Immature natural killer cell (primary cell): ENCODE results near the gene CDKAL1. TPM values are rescaled to one million over a fixed set of nuclear protein-coding genes. Genes with fewer than 3 reads are reported as not detected.

ENCODE experiments used
- DNase-seq, 3 donors: peaks; one replicate each; pipeline ENCODE4 v3.0.0; 2022; ENCODE audit warnings: mixed read lengths in 1 of 3
- H3K27ac Mint-ChIP-seq, 6 donors: one replicate each; pipeline ENCODE4 v1.8.0; 2020; ENCODE audit warnings: mixed read lengths in 6 of 6, mild to moderate bottlenecking in 5 of 6, inconsistent platforms in 4 of 6, moderate library complexity in 3 of 6
- H3K27me3 Mint-ChIP-seq, 3 donors: one replicate each; pipeline ENCODE4 v1.8.0; 2020 to 2021; ENCODE audit warnings: low read depth in 3 of 3, mild to moderate bottlenecking in 3 of 3, mixed read lengths in 3 of 3, moderate library complexity in 3 of 3, inconsistent platforms in 1 of 3
- H3K36me3 Mint-ChIP-seq, 3 donors: one replicate each; pipeline ENCODE4 v1.8.0; 2020; ENCODE audit warnings: mixed read lengths in 3 of 3, inconsistent platforms in 2 of 3, mild to moderate bottlenecking in 2 of 3
- H3K4me1 Mint-ChIP-seq, 2 donors: one replicate each; pipeline ENCODE4 v1.8.0; 2020; ENCODE audit warnings: inconsistent platforms in 2 of 2, mild to moderate bottlenecking in 2 of 2, mixed read lengths in 2 of 2, moderate library complexity in 1 of 2
- H3K4me3 Mint-ChIP-seq, 5 donors: one replicate each; pipeline ENCODE4 v1.8.0; 2020; ENCODE audit warnings: mild to moderate bottlenecking in 5 of 5, mixed read lengths in 5 of 5, inconsistent platforms in 3 of 5, moderate library complexity in 3 of 5
- H3K9me3 Mint-ChIP-seq, 6 donors: one replicate each; pipeline ENCODE4 v1.8.0; 2020; ENCODE audit warnings: mild to moderate bottlenecking in 6 of 6, mixed read lengths in 6 of 6, inconsistent platforms in 4 of 6, moderate library complexity in 3 of 6
- polyA plus RNA-seq, 3 donors: library from polyadenylated mRNA; unstranded; fragments of 300-500 nt; fragmentation: Illumina TruSeq; gene quantifications; one replicate each; pipeline ENCODE4 v1.2.3, GENCODE V29; 2021

The CDKAL1 gene
- polyA plus RNA-seq, 3 donors from 2014 or later: 22.4 to 32.3 (median 25.4) TPM

DNA sequence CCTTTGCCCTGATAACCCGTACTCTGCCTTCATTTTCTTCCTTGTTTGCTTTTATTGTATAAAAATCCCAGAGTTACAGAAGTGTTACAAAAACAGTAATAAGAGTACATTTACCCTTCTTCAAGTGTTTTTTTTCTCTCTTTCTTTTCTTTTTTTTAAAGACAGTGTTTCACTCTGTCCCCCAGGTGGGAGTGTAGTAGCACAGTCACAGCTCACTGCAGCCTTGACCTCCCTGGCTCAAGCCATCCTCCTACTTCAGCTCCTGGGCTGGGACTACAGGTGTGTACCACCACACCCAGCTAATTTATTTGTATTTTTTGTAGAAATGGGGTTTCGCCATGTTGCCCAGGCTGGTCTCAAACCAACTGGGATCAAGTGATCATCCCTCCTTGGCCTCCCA is 402.7 kb downstream of the CDKAL1 start:
- no peak for DNase-seq
- no peak overlapping the region for H3K27ac Mint-ChIP-seq
- H3K36me3 Mint-ChIP-seq: peaks cover 2 to 7% (median 7%) of the 10 kb centered on the region in 3 donors
- peaks cover 0 to 4% (median 0%) of the 10 kb centered on the region in 6 donors for H3K9me3 Mint-ChIP-seq
- no peaks in the 10 kb centered on the region for H3K27me3 Mint-ChIP-seq
- no peaks in the 10 kb centered on the region for H3K4me1 Mint-ChIP-seq
- no peak overlapping the region for H3K4me3 Mint-ChIP-seq

- H3K4me3 Mint-ChIP-seq: no peak overlapping the region
Observed at GRCh38 chr6:20939161-20939775, 405.0 kb downstream of the CDKAL1 start.

GRCh38 chr6:20943040-20943627 is 408.9 kb downstream of the CDKAL1 start:
- H3K27ac Mint-ChIP-seq: no peak overlapping the region
- no peak overlapping the region for H3K4me3 Mint-ChIP-seq
- H3K36me3 Mint-ChIP-seq: peaks cover 11 to 21% (median 17%) of the 10 kb centered on the region in 3 donors
- H3K4me1 Mint-ChIP-seq: peaks cover 14 to 17% of the 10 kb centered on the region in 2 donors
- peaks cover 6 to 14% (median 8%) of the 10 kb centered on the region in 6 donors for H3K9me3 Mint-ChIP-seq
- peaks cover 0 to 1% (median 0%) of the 10 kb centered on the region in 3 donors for H3K27me3 Mint-ChIP-seq
- no peak for DNase-seq

More at GRCh38 chr6:20939161-20939775, 405.0 kb downstream of the CDKAL1 start:
- Mint-ChIP-seq H3K9me3 (peaks cover 6 to 14% (median 8%) of the 10 kb centered on the region in 6 donors), H3K4me1 (peaks cover 0 to 2% of the 10 kb centered on the region in 2 donors), H3K27ac (no peak overlapping the region), H3K36me3 (peaks cover 13 to 21% (median 17%) of the 10 kb centered on the region in 3 donors), H3K27me3 (no peaks in the 10 kb centered on the region)
- no peak for DNase-seq

DNA sequence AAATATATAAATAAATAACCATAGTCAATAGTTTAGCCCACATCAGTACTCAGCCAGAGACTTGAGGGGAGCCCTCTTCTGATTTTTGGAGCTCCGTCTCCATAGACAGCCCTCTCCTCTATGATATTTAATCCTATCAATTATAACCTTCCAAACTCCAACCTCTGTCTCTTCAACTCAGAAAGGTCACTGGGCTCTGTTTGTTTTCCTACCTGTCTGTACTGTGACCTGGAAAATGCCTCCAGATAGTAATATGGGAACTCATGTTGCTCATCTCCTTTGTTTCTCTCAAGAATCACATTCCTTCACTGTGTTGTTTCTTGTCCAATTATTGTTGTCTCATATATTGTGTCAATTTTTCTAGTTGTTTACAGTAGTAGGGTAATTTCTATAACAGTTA is 409.7 kb downstream of the CDKAL1 start:
- peaks cover 14 to 17% of the 10 kb centered on the region in 2 donors for H3K4me1 Mint-ChIP-seq
- no peak overlapping the region for H3K4me3 Mint-ChIP-seq
- peaks cover 11 to 21% (median 17%) of the 10 kb centered on the region in 3 donors for H3K36me3 Mint-ChIP-seq
- H3K9me3 Mint-ChIP-seq: peaks cover 6 to 14% (median 8%) of the 10 kb centered on the region in 6 donors
- H3K27ac Mint-ChIP-seq: no peak overlapping the region
- no peak for DNase-seq
- H3K27me3 Mint-ChIP-seq: peaks cover 0 to 1% (median 0%) of the 10 kb centered on the region in 3 donors

- peaks cover 0 to 3% (median 0%) of the 10 kb centered on the region in 3 donors for H3K27me3 Mint-ChIP-seq
- peak overlapping the region in 2 of 5 donors; percentile 23 to 40 for H3K4me3 Mint-ChIP-seq
Observed at GRCh38 chr6:20946022-20946421, 411.8 kb downstream of the CDKAL1 start.

GRCh38 chr6:20946890-20947289 is 412.6 kb downstream of the CDKAL1 start:
- H3K27me3 Mint-ChIP-seq: peaks cover 0 to 3% (median 0%) of the 10 kb centered on the region in 3 donors
- no peak overlapping the region for H3K4me3 Mint-ChIP-seq
- peaks cover 10 to 14% (median 11%) of the 10 kb centered on the region in 3 donors for H3K36me3 Mint-ChIP-seq
- H3K9me3 Mint-ChIP-seq: peaks cover 5 to 14% (median 7%) of the 10 kb centered on the region in 6 donors
- DNase-seq: no peak
- no peak overlapping the region for H3K27ac Mint-ChIP-seq
- peaks cover 14 to 17% of the 10 kb centered on the region in 2 donors for H3K4me1 Mint-ChIP-seq

More at GRCh38 chr6:20946022-20946421, 411.8 kb downstream of the CDKAL1 start:
- peak overlapping the region in 1 of 6 donors; percentile 26 for H3K27ac Mint-ChIP-seq
- H3K9me3 Mint-ChIP-seq: peaks cover 6 to 14% (median 8%) of the 10 kb centered on the region in 6 donors
- peak in 2 of 3 donors; percentile 8 to 18 for DNase-seq
- peaks cover 11 to 21% (median 16%) of the 10 kb centered on the region in 3 donors for H3K36me3 Mint-ChIP-seq
- H3K4me1 Mint-ChIP-seq: peaks cover 14 to 17% of the 10 kb centered on the region in 2 donors

GRCh38 chr6:20947977-20948376 is 413.7 kb downstream of the CDKAL1 start:
- no peak overlapping the region for H3K4me3 Mint-ChIP-seq
- peaks cover 8 to 12% (median 9%) of the 10 kb centered on the region in 3 donors for H3K36me3 Mint-ChIP-seq
- H3K9me3 Mint-ChIP-seq: peaks cover 4 to 12% (median 5%) of the 10 kb centered on the region in 6 donors
- DNase-seq: no peak
- H3K4me1 Mint-ChIP-seq: peaks cover 14 to 17% of the 10 kb centered on the region in 2 donors
- peaks cover 0 to 3% (median 3%) of the 10 kb centered on the region in 3 donors for H3K27me3 Mint-ChIP-seq
- H3K27ac Mint-ChIP-seq: no peak overlapping the region

- peaks cover 0 to 3% (median 3%) of the 10 kb centered on the region in 3 donors for H3K27me3 Mint-ChIP-seq
- no peak overlapping the region for H3K27ac Mint-ChIP-seq
- H3K4me3 Mint-ChIP-seq: no peak overlapping the region
- H3K4me1 Mint-ChIP-seq: peaks cover 12 to 17% of the 10 kb centered on the region in 2 donors
- DNase-seq: no peak
- H3K36me3 Mint-ChIP-seq: peaks cover 2 to 6% (median 4%) of the 10 kb centered on the region in 3 donors
- H3K9me3 Mint-ChIP-seq: peaks cover under 1 to 6% (median 1%) of the 10 kb centered on the region in 6 donors
Observed at GRCh38 chr6:20948556-20948955, 414.3 kb downstream of the CDKAL1 start.

- no peak overlapping the region for H3K27ac Mint-ChIP-seq
- H3K4me3 Mint-ChIP-seq: no peak overlapping the region
- peaks cover 0 to 3% (median 3%) of the 10 kb centered on the region in 3 donors for H3K27me3 Mint-ChIP-seq
- H3K4me1 Mint-ChIP-seq: peaks cover 11 to 17% of the 10 kb centered on the region in 2 donors
- DNase-seq: no peak
- H3K9me3 Mint-ChIP-seq: peaks cover 0 to under 1% (median 0%) of the 10 kb centered on the region in 6 donors
- peaks cover 0 to 3% (median under 1%) of the 10 kb centered on the region in 3 donors for H3K36me3 Mint-ChIP-seq
Observed at GRCh38 chr6:20949138-20949537, 414.9 kb downstream of the CDKAL1 start.

DNA sequence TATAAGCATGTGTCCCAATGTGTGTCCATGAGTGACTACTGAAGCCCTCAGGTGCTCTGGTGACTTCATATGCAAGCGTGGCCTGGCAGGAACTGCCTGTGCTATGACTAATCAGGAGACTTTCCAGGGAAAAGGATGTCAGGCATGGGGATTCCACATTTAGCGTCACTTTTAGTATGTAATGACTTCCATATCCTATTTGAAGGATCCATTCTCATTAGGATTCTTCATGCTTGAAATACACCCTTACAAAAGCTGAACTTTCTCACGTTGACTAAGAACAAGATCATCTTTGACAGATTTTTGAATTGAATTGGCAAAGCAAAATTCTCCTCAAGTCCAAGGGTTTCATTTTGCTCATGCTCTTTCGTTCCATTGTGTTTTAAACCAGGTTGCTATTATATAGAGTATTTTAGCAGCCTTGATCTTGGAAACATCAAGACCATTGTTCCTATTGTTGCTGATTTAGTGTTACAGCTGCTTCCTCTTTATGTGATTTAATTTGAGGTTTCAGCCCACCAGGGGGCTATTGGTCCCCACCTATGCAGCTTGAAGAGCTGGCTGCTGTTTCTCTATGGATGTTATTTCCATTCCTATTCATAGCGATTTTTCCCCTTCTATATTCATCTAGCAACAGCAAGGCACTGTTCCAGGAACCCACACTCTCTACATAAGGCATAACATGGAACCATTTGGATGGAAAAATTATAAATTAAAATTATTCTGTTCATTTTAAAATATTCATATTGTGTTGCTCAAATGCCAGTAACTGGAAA is 418.6 kb downstream of the CDKAL1 start:
- Mint-ChIP-seq H3K4me3 (no peak overlapping the region), H3K27ac (no peak overlapping the region), H3K4me1 (no peaks in the 10 kb centered on the region), H3K27me3 (peaks cover 0 to 3% (median 3%) of the 10 kb centered on the region in 3 donors), H3K36me3 (peaks cover 17 to 24% (median 19%) of the 10 kb centered on the region in 3 donors), H3K9me3 (no peaks in the 10 kb centered on the region)
- DNase-seq: no peak

GRCh38 chr6:20954315-20954714 is 420.1 kb downstream of the CDKAL1 start:
- Mint-ChIP-seq H3K9me3 (no peaks in the 10 kb centered on the region), H3K4me1 (no peaks in the 10 kb centered on the region), H3K27me3 (peaks cover 0 to 5% (median 3%) of the 10 kb centered on the region in 3 donors), H3K4me3 (no peak overlapping the region), H3K27ac (no peak overlapping the region), H3K36me3 (peaks cover 19 to 27% (median 21%) of the 10 kb centered on the region in 3 donors)
- DNase-seq: no peak

DNA sequence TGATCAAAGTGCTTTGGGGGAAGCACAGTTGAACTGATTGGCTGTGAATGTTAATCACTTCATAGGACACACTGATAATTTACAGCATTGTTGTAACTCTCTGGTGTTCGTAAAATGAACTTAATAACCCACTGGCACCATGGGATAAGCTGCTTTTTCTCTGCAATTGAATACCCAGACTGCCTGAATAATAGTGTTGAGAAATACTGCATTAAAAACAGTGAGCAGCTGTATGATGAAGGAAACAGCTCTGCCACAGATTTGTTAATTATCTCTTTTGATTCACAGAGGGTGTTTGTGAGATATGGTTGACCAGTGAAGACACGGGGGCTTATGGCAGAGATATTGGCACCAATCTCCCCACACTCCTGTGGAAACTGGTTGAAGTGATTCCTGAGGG is 420.9 kb downstream of the CDKAL1 start:
- Mint-ChIP-seq H3K9me3 (no peaks in the 10 kb centered on the region), H3K27me3 (peaks cover 0 to 5% (median 3%) of the 10 kb centered on the region in 3 donors), H3K27ac (no peak overlapping the region), H3K4me3 (no peak overlapping the region), H3K36me3 (peaks cover 19 to 27% (median 21%) of the 10 kb centered on the region in 3 donors), H3K4me1 (no peaks in the 10 kb centered on the region)
- DNase-seq: no peak

DNA sequence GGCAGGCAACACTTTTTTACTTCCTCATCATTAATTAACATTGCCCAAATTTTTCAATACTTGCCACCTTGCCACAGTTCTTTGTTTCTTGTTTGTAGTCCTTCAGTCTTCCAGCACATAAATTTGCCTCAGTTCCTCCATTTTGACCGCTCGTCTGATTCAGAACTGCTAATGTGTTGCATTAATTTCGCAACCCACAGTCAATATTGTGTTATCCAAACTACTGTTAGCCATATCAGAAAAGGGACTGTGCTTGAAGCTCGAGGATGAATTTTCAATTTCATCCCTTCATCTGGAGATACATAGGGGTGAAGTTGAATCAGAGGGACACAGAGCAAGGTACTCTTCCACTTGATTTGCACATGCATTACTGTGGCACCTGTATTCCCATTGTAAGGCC is 421.5 kb downstream of the CDKAL1 start:
- no peaks in the 10 kb centered on the region for H3K4me1 Mint-ChIP-seq
- peaks cover 20 to 27% (median 21%) of the 10 kb centered on the region in 3 donors for H3K36me3 Mint-ChIP-seq
- no peak overlapping the region for H3K27ac Mint-ChIP-seq
- no peak for DNase-seq
- peaks cover 0 to 3% (median 3%) of the 10 kb centered on the region in 3 donors for H3K27me3 Mint-ChIP-seq
- no peak overlapping the region for H3K4me3 Mint-ChIP-seq
- H3K9me3 Mint-ChIP-seq: no peaks in the 10 kb centered on the region
